Measurements from ENCODE around the gene ORC1. TPM values are rescaled to one million over a fixed set of nuclear protein-coding genes. Genes with fewer than 3 reads are reported as not detected.

ORC1 gene
- total and polyA plus RNA-seq, 2 experiments from 2014 or later: 15.1 to 55.0 TPM

- H3K27ac Mint-ChIP-seq: 0 out of 2 replicates have a peak overlapping the region, but pooled peaks have one; percentile 37
- ATAC-seq (no peak), DNase-seq (ENCODE audit: low spot score) (no peak)
- H3K4me1 Mint-ChIP-seq: peaks cover 12% of the 10 kb centered on the region; the same call in 2 of the 3 replicates
- H3K27ac ChIP-seq (ENCODE audit: low read depth): no peak overlapping the region
- no peaks in the 10 kb centered on the region for H3K9me3 Mint-ChIP-seq
- peaks cover 3% of the 10 kb centered on the region for H3K27me3 Mint-ChIP-seq (ENCODE audit: insufficient read depth, low read depth, poor library complexity)
- H3K36me3 Mint-ChIP-seq (ENCODE audit: low read depth): peaks cover 27% of the 10 kb centered on the region
- H3K4me1 ChIP-seq (ENCODE audit: insufficient read depth): peaks cover 9% of the 10 kb centered on the region
- no peak overlapping the region for H3K4me3 ChIP-seq
- H3F3A ChIP-seq (replicated peaks; ENCODE audit: low read depth): no peaks in the 10 kb centered on the region
- no peaks in the 10 kb centered on the region for H3K27me3 ChIP-seq (ENCODE audit: insufficient read depth)
- no peak overlapping the region for H2AFZ ChIP-seq
- H3K9me2 ChIP-seq (ENCODE audit: insufficient read depth): no peaks in the 10 kb centered on the region
- no peak for TF ChIP-seq ZNF114 (CRISPR knock-in tag; IDR thresholded peaks at IDR 0.05)
- TF ChIP-seq STAT1 (IDR thresholded peaks at IDR 0.05; ENCODE audit: unreplicated experiment): no peak
- no peak for TF ChIP-seq EZH2 (IDR thresholded peaks at IDR 0.05; ENCODE audit: low read depth, unreplicated experiment)
- no peak for TF ChIP-seq REST (IDR thresholded peaks at IDR 0.05; ENCODE audit: unreplicated experiment)
- no peak for TF ChIP-seq CTCF (conservative IDR thresholded peaks at IDR 0.05; ENCODE audit: low read depth in 2 of 2)
- no peak overlapping the region for H3K4me2 ChIP-seq
- H4K20me1 ChIP-seq (replicated peaks; ENCODE audit: insufficient read depth): no peaks in the 10 kb centered on the region
- no peak overlapping the region for H3K4me3 Mint-ChIP-seq
- H3K79me2 ChIP-seq (replicated peaks; ENCODE audit: insufficient read depth): no peaks in the 10 kb centered on the region
- H3K36me3 ChIP-seq (ENCODE audit: insufficient read depth): peaks cover 11% of the 10 kb centered on the region; the same call in 1 of the 2 replicates
Measured at GRCh38 chr1:52435211-52435610, 31.0 kb upstream of the ORC1 start.

- no peaks in the 10 kb centered on the region for H3K9me3 Mint-ChIP-seq
- TF ChIP-seq JUNB (IDR thresholded peaks at IDR 0.05; ENCODE audit: unreplicated experiment) (no peak), NANOG (IDR thresholded peaks at IDR 0.05; ENCODE audit: borderline replicate concordance) (no peak), CREB1 (CRISPR knock-in tag; IDR thresholded peaks at IDR 0.05; ENCODE audit: low read depth) (no peak), STAT1 (IDR thresholded peaks at IDR 0.05; ENCODE audit: unreplicated experiment) (no peak), ETS1 (IDR thresholded peaks at IDR 0.05) (no peak), REST (IDR thresholded peaks at IDR 0.05; ENCODE audit: unreplicated experiment) (no peak), ZNF331 (CRISPR knock-in tag; IDR thresholded peaks at IDR 0.05; ENCODE audit: low read depth) (no peak), POLR2AphosphoS5 (IDR thresholded peaks at IDR 0.05; ENCODE audit: low read depth) (no peak), CTCF (conservative IDR thresholded peaks at IDR 0.05; ENCODE audit: low read depth in 2 of 2) (no peak), ZNF114 (CRISPR knock-in tag; IDR thresholded peaks at IDR 0.05) (no peak), EZH2phosphoT487 (IDR thresholded peaks at IDR 0.05; ENCODE audit: unreplicated experiment) (no peak)
Measured at GRCh38 chr1:52432807-52433206, 28.6 kb upstream of the ORC1 start.

More at GRCh38 chr1:52432807-52433206, 28.6 kb upstream of the ORC1 start:
- no peak for ATAC-seq
- Mint-ChIP-seq H3K4me3 (no peak overlapping the region), H3K4me1 (peaks cover 10% of the 10 kb centered on the region; the same call in 2 of the 3 replicates), H3K36me3 (ENCODE audit: low read depth) (peaks cover 31% of the 10 kb centered on the region), H3K27me3 (ENCODE audit: insufficient read depth, low read depth, poor library complexity) (peaks cover 3% of the 10 kb centered on the region), H3K27ac (no peak overlapping the region)
- no peak for DNase-seq (ENCODE audit: low spot score)
- Histone ChIP-seq H3K4me2 (no peak overlapping the region), H3K27me3 (ENCODE audit: insufficient read depth) (no peaks in the 10 kb centered on the region), H2AFZ (no peak overlapping the region), H3K9me2 (ENCODE audit: insufficient read depth) (no peaks in the 10 kb centered on the region), H3K4me3 (no peak overlapping the region), H3K79me2 (replicated peaks; ENCODE audit: insufficient read depth) (no peaks in the 10 kb centered on the region), H4K20me1 (replicated peaks; ENCODE audit: insufficient read depth) (0 out of 2 replicates have a peak, but pooled peaks cover 2% of the 10 kb centered on the region), H3F3A (replicated peaks; ENCODE audit: low read depth) (0 out of 2 replicates have a peak, but pooled peaks cover 2% of the 10 kb centered on the region), H3K36me3 (ENCODE audit: insufficient read depth) (peaks cover 7% of the 10 kb centered on the region; the same call in 1 of the 2 replicates), H3K27ac (ENCODE audit: low read depth) (no peak overlapping the region), H3K4me1 (ENCODE audit: insufficient read depth) (peaks cover 9% of the 10 kb centered on the region)

All from GM23338 (cell line).